CMK (cell line): ENCODE data around the gene ADD3.

Experiments
- DNase-seq: peaks from one replicate; pipeline ENCODE4 v3.0.0-alpha.2; 2010; ENCODE audit warnings: low read depth

ADD3 gene

GRCh38 chr10:110068780-110069179 is 61.0 kb downstream of the ADD3 start:
- no peak for DNase-seq

GRCh38 chr10:110069502-110069982 is 61.8 kb downstream of the ADD3 start:
- DNase-seq: no peak

- DNase-seq: no peak
These were observed 66.1 kb downstream of the ADD3 start for GRCh38 chr10:110073896-110074295.

- DNase-seq: peak; percentile 25
These were observed 66.5 kb downstream of the ADD3 start for GRCh38 chr10:110074298-110074697.

- DNase-seq: no peak
These were observed 67.2 kb downstream of the ADD3 start for GRCh38 chr10:110074758-110075671.

GRCh38 chr10:110075686-110076085 is 67.9 kb downstream of the ADD3 start:
- DNase-seq: no peak

- DNase-seq: peak; percentile 38
These were observed 69.0 kb downstream of the ADD3 start for GRCh38 chr10:110076559-110077318.

- no peak for DNase-seq
These were observed 69.8 kb downstream of the ADD3 start for GRCh38 chr10:110077436-110078130.

GRCh38 chr10:110078317-110078716 is 70.5 kb downstream of the ADD3 start:
- DNase-seq: no peak

GRCh38 chr10:110081911-110082310 is 74.1 kb downstream of the ADD3 start:
- no peak for DNase-seq

GRCh38 chr10:110083884-110084283 is 76.1 kb downstream of the ADD3 start:
- no peak for DNase-seq

- DNase-seq: no peak
These were observed 79.9 kb downstream of the ADD3 start for GRCh38 chr10:110087682-110088081.

- DNase-seq: no peak
These were observed 80.8 kb downstream of the ADD3 start for GRCh38 chr10:110088367-110089104.

- DNase-seq: no peak
These were observed 84.0 kb downstream of the ADD3 start for GRCh38 chr10:110091830-110092229.

GRCh38 chr10:110093722-110094121 is 85.9 kb downstream of the ADD3 start:
- DNase-seq: no peak

GRCh38 chr10:110094786-110095185 is 87.0 kb downstream of the ADD3 start:
- no peak for DNase-seq

GRCh38 chr10:110101464-110102144 is 93.8 kb downstream of the ADD3 start:
- DNase-seq: no peak

GRCh38 chr10:110103921-110104461 is 96.2 kb downstream of the ADD3 start:
- DNase-seq: no peak

- DNase-seq: no peak
These were observed 98.1 kb downstream of the ADD3 start for GRCh38 chr10:110105873-110106272.

- no peak for DNase-seq
These were observed 99.6 kb downstream of the ADD3 start for GRCh38 chr10:110107430-110107829.

GRCh38 chr10:110107887-110108286 is 100.1 kb downstream of the ADD3 start:
- no peak for DNase-seq
